GF-D8 (cell line): ENCODE results near the gene GALNT18.

Source experiments
- DNase-seq: peaks from one replicate; lab custom pipeline; 2025; lab: John Stamatoyannopoulos, UW

GALNT18 gene

DNA sequence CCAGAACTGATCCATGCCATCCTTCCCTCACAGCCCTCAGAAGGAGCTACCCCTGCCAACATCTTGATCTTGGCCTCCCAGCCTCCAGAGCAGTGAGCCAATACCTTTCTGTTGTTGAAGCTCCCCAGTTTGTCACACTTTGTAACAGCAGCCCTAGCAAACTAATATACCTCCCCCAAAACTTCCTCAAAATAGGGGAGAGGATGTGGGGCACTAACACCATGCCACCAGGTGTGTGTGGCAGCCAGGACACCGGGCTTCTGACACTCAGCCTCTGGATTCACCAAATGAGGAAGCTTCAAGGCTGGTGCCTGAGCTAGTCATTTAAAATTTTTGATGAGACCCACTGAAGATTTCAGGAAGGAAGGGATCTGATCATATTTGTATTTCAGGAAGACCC lies 353.7 kb downstream of the GALNT18 start:
- no peak for DNase-seq

DNA sequence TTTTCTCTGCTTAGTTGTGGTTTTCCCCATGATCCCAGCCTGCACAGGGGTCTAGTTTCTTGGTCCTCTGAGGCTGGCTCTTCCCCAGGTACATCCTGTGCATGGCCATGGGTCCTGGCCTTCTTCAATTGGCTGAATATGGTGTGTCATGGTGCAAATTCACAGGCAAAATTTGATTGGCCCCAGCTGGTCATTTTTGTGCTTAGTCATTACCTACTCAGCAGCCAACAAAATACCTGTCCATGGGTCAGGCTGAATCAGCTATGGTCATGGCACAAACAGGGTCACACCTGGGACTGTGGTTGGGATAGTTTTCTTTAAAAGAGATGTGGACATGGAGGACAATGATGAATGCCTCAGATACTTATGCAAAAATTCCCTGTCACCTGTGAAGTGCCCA lies 354.5 kb downstream of the GALNT18 start:
- DNase-seq: no peak

DNA sequence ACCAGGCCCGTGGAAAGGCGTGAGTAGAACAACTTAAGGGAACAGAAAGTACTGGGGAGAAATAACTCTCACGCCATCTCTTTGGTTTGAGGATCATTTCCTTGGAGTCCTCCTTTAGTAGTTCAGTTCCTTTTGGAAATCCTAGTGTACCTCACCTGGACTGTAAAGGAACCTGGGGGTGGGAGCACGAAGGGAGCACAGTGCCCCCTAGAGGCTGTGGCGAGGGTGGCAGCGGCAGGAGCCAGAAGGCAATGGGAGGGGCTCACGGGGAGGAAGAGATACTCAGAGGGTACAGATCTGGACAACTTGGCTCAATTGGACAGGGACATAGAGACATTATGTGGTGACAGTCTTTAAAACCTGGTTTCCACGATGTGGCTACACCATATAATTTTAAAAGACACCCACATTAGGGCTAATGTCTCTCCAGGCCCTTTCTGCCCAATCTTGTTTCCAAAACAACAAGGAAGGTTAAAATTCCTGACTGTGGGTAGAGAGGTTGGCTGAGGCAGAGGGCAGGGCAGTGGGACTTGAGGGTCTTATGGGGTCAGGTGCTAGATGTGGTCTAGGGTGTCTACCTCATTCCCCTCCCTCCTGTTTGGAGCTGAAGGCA lies 355.7 kb downstream of the GALNT18 start:
- no peak for DNase-seq

DNA sequence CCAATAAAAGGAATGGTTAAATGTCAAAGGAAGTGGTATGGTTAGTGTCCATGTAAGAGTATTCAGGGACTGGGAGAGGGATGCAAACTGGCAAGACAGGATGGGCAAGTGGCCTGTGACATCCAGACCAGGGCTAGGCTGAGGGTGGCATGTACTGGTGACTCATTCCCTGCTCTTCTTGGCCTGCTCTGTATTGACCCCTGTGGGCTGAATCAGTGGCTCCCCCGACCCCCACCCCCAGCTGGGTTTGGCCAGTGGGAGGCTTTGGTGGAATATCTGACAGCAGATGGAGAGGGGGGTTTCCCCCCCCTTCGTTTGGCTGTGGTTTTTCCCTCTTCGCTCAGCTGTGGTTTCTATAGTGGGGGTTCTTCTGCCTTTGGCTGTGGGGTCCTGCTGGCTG lies 356.5 kb downstream of the GALNT18 start:
- DNase-seq: no peak

DNA sequence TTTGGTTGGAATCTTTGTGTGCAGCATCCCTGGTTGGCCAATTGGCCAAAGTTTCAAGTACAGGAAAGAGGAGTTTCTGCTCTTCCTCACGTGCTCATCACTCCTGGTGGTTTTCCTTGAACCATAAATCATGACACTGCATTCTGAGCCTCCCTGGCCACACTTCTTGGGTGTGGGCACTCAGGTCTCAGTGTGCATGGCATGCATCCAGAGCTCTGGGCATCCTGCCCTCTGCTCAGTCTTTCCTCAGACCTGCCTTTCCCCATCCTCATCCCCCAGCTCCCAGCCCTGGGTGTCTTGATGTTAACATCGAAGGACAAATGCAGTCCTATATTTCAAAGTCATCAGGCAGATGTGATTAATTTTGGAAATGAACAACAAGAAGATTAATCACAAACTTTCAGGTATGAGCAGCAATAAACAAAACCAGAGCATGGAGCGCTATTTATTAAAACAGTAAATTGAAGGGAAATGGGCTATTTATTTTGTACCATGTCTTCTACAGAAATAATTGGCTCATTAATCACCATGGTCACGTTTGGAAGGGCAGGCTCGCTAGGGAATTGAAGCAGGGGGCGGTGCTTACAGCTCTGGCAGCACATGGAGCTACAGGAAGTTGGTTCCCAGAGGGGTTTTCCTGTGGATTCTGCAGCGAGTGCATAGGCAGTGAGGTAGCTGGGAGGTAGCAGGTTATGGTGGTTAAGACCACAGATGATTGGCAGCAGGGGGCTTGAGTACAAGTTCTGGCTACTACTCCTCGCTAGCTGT lies 358.4 kb downstream of the GALNT18 start:
- DNase-seq: no peak

DNA sequence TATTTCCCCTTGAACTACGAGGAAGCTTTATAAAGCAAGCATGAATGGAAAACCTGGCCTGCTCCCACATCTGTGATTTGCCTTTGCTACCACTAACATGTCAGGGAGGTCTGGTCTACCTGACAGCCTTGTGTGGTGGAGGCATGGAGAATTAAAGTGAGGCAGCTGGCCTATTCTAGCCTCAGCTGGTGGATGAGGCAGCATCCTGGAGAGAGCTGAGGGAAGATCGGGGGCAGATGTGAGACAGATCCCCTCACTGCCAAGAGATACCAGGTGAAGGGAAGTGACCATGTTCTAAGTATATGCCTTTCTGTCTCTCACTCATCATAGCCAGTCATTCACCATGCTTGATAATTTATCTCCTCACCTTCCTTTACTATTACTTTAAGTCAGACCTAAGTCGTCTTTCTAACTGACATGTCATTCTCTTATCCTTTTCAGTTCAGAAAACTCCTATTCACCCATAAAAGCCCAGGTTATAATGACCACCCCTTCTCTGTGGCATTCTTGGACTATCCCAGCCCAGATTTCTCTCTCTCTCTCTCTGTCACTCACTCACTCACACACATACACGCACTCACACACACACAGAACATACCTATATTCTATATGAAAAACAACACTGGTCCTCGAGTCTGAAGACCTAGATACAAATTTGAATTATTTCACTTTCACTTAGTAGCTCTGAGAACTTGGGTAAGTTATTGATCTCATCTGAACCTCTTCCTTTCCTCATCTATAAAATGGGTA lies 359.5 kb downstream of the GALNT18 start:
- no peak for DNase-seq

DNA sequence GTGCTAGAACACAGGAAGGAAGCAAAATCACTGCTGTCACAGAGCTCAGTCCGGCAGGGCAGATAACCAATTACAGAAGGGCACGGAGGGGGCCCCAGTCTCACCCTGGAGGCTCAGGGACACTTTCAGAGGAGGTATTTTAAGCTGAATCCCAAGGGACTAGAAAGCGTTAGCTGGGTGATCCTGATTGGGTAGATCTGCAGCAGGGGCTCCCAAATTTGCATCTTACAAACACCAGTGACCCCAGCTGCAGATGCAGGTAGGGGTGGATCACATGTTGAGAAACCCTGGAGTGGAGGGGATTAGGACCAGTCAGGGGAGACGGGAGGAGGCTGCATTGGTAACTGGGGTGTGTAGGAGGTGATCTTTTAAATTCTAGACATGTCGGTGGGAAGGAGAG lies 360.2 kb downstream of the GALNT18 start:
- DNase-seq: no peak

DNA sequence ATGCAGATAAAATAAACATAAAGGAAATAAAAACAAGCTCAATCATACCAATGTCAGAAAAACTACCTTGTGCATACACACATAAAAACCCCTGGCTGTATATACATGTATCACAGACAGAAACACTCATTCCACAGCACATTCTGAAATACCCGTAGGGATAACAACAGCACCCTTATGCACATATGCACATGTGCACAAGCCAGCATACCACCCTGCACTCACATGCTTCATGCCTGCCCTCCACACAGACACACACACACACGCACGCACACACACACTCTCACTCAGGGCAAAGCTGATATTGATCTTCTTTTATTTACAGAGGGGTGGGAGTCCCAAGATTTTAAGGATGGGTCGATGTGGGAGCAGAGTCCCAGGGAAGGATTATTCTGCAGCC lies 360.9 kb downstream of the GALNT18 start:
- no peak for DNase-seq

DNA sequence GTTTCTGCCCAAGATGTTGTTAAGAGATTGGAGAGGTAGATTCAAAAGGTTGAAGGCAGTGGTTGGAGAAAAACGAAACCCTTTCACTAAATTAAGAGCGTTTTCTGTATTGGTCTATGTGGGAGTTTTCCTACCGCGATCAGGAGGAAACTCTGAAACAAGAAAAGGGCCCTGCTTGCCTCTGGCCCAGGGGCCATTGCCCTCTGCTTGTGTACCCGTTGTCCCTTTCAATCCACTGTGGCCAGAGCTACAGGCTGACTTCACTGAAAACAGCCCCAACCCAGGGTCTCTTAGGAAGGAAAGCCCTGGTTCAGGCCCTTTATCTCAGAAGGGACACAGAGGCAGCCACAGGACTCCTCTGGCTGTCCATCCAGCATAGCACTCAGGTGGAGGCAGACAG lies 367.8 kb downstream of the GALNT18 start:
- no peak for DNase-seq

DNA sequence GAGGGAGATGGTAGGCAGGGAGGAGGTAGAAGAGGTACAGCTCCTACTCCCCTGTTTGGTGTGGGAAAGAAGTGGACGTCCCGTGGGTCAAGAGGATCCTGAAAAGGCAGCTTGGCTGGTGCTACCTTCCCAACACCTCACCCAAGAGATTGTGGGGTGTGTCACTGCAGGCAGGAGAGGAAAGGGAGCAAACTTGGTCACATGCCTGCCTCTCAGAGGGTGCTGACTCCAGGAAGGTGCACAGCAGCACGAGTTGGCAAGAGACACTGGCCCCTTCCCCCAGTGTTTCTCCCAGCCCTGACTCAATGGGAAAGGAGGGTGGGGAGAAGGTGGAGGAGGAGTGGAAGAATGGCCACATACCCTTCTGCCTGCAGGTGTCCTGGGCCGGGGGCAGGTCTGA lies 368.3 kb downstream of the GALNT18 start:
- DNase-seq: no peak

DNA sequence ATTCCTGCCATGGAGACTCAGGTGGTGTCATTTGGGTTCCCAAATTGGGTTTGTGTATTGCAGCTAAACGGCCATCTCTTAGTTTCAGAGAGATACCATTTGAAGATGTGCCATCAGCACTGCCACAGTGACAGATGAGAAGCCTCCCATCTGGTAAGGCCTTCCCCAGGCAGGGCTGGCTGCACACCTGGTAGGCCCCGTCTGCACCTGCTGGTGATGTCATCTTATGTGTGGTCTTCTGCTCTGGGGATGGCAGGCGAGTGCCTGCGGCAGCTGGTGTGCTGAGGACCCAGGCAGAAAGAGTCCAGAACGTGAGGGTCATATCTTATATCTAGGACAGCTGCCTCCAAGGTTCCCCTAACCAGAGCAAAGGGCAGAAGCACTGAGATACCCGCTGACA lies 369.4 kb downstream of the GALNT18 start:
- no peak for DNase-seq

DNA sequence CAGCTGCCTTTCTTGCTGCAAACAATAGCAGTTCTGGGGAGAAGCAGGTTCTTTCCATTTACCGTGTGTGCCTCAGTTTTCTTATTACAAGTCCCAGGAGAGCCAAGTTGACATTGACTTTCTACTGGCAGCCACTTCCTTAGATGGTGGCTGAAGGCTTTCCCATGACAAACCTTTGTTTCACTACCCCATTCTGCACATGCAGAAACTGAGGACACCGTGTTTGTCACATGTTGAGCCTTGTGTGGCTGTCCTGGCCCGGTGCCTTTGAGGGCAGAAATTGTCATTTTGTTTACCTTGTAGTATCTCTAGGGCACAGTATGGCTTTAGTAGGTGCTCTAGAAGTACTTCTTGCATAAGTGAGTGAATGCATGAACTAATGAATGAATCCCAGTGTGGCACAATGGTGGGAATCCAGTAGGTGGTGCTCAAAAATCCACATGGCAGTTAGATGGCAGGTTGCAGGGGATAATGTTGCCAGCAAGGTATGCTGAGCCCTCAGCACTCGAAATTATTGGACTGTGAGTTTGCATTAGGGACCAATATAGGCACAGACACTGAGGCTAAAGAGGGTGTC lies 370.3 kb downstream of the GALNT18 start:
- no peak for DNase-seq

DNA sequence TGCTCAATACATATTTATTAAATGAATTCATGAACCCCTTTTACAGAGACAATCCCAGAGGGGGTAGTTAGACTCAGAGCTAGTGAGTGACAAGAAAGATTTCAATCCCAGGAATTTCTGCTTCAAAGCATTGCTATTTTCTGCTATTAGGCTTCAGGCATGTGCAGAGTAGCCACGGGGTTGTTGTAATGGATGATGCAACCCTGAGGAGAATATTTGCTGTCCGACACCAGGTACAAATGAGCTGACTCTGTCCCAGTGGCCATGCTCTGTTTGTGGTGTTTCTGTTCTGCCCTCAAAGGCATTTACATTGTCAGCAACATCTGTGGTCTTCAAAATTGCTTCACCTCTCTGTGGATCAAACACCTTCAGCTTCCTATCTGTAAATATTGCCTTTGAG lies 371.3 kb downstream of the GALNT18 start:
- no peak for DNase-seq

DNA sequence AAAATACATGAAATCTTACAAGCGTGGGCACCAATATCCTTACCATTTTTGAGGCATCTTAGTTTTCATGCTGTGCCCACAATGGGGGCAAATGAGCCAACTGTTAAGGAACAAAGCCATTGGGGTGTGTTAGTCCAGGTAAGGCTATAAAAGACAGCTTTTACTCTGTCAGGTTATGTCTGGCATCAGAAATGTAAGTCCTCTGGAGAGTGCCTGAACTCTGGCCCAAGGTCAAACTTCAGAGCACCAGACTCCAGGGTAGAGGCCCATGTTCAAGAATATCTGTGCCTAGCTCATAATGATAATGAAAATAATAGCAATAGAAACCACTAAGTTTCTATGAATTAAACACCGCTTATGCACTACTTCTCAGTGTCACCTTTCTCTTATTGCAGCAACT lies 374.2 kb downstream of the GALNT18 start:
- no peak for DNase-seq

DNA sequence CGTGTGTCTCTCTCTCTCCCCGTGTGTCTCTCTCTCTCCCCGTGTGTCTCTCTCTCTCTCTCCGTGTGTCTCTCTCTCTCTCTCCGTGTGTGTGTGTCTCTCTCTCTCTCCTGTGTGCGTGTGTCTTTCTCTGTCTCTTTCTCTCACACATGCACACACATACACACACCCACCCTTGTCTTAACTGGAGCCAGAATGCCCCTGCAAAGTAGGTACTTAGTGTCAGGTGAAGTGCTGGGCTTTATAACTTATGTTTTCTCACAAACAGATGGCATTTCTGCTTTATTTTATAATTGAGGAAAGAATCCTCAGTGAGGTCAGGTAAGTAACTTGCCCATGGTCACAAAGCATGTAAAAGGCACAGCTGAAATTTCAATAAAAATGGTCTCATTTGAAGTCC lies 374.7 kb downstream of the GALNT18 start:
- DNase-seq: no peak

DNA sequence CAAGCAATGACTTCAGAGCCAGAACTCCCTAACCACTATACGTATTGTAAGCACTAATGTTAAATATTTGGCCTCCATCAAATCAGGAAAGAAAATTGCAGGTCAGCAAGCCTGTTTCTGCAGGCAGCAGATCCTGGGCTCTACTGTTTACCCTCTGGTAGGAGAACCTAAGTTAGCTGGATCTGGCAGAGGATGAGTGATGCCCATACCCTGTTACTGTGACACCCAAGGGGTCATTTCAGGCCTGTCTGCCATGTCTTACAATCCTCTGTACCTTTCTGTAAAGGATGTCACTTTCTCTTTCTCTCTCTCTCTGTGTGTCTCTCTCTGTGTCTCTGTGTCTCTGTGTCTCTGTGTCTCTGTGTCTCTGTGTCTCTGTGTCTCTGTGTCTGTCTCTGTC lies 375.6 kb downstream of the GALNT18 start:
- no peak for DNase-seq

DNA sequence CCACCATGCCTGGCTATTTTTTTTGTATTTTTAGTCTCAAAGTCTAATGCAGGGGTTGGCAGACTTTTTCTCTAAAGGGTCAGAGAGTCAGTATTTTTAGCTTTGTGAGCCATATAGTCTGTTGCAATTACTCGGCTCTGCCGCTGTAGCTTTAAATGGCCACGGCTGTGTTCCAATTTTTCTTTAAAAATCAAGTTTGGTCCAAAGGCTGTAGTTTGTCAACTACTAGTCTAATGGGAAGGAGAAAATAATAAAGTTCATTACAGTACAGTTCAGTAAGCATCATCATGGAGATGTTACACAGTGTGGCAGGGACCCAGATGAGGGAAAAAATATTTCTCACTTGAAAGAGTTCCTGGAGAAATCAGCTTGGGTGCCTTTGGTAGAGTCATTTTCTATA lies 376.4 kb downstream of the GALNT18 start:
- no peak for DNase-seq

DNA sequence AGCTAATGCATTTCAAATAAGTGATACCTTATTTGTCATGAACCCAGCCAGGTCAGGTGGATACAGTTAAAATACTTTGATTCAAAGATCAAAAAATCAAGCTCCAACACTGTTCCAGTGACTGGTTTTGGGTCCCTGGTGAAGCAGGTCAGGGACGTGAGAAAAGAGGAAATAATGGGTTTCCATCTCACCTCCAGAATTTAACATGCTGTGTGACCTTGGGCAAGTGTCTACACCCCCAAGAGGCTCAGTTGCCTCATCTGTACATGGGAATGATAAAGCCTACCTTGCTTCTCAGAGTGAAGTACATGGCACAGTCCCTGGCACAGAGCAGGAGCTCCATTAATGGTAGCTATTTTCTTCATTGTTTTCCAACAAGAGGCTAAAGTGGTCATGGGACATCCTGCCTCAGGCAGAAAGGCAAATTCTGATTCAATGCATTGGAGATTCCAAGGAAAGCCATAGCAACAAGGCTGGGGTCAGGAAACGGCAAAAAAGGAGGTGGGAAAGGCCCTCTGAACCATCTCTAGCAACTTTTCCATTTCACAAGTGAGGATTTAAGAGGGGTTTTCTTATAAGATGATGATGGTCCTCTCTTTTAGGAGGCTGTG lies 377.2 kb downstream of the GALNT18 start:
- DNase-seq: no peak

DNA sequence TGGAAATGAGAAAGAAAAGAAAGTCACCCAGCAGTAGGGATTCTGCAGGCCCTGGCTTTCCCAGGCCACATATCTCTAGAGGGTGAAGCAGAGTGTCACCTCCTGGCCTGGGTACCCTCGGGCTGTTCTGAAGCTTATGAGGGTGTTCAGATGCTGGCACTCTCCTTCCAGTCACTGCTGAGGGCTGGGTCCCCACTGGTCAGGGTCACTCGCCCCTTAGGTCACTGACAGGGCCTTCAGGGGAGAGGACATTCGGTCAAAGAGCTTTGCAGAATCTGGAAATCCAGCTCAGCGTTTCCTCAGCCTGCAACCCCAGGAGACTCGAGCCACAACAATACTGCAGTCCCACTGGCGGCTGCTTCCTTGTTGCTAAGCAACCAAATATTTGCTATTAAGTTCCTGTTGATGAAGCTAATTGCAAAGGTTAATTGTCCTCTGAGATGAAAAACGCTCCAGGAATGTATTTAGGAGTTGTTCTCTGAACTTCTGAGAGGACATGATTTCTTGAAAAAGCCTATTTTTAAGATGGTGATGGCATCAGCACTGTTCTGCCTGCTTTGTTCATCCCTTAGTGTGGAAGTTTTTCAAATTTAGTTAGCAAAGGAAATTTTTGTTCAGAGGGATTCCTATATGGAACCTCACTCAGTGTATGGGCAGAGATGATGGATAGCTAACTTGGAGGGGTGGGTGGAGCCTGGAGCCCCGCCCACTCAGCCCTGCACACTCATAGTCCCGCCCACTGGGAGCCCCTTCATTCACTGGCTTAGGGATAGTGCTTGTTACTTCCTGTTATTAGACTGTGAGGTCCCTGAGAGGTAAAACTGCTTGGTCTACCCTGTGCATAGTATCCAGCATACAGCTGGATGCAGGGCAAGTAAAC lies 378.0 kb downstream of the GALNT18 start:
- no peak for DNase-seq

DNA sequence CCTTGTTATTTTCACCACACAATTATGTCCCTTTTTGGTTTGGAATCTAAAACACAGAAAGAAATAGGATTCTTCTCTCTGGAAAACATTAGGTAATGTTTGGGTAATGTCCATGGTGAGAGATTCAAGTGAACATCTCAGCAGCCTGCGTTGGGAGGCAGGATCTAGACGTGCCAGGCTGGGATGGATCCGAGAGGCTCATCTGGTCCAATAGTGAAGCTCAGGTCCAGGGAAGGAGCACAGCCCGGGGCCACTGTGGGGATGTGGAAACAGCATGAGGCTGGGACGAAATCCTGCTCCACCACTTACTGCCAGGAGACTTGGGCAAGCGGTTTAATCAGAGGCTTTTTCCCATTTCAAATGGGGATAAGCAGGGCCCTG lies 378.6 kb downstream of the GALNT18 start:
- DNase-seq: no peak

DNA sequence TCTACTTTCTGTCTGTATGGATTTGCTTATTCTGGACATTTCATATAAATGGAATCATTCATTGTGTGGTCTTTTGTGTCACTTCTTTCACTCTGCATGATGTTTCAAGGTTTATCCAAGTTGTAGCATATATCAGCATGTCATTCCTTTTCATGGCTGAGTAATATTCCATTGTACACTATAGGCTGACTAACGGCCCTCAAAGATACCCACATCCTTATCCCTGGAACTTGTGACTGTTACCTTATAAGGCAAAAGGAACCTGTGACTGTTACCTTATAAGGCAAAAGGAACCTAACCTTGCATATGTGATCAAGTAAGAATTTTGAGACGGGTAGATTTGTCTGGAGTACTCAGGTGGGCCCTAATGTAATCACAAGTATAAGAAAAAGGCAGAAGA lies 380.5 kb downstream of the GALNT18 start:
- DNase-seq: no peak

DNA sequence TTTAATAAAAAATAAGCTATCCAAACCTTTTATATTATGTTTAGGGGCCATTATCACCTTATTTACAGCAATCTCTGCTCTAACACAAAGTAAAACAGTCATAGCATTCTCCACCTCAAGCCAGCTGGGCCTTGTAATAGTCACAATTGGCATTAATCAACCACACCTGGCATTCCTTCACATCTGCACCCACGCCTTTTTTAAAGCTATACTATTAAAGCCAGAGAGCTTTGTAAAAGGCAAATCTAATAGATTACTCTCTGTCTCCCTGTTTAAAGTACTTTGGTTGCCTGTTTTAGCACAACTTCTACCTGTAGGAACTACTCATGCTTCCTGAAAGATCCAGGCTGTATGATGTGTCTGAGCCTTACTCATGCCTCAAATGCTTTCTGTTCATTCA lies 381.8 kb downstream of the GALNT18 start:
- DNase-seq: no peak
